Erythroblast (primary cell): Measurements from ENCODE around the gene SLC1A4.

ENCODE experiments used
- GATA1 ChIP-seq: IDR thresholded peaks from 2 replicates; pipeline ENCODE4 v1.6.1; 2011; ENCODE audit warnings: low read depth, mild to moderate bottlenecking, control low read depth, low read length, moderate library complexity
- POLR2A ChIP-seq: IDR thresholded peaks from 2 replicates; pipeline ENCODE4 v1.6.1; 2011; ENCODE audit warnings: mild to moderate bottlenecking, low read length

DNA sequence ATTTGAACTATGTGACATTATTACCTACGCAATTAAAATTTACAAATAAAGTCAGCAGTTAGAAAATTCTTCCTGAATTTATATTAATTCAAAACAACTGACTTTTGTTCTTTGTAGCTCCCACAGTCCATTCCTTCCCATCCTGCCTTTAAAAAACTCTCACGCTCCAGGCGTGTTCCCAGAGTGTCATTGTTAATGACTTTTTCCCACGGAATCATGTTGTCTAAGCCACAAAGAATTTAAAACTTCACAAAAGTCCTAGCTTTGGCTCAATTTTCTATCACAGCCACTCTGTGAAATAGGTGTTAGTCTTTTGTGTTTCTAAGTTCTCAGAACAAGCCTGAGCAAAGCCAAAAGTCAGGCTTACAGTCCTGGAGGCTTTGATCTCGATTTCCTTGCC is 26.5 kb downstream of the SLC1A4 start:
- no peak for TF ChIP-seq POLR2A
- no peak for TF ChIP-seq GATA1
